Measurements from ENCODE around the gene TP53I13. TPM values are rescaled to one million over a fixed set of nuclear protein-coding genes. Genes with fewer than 3 reads are reported as not detected.

The TP53I13 gene
- total RNA-seq, 1 experiment from 2014 or later: 43.8 TPM

DNA sequence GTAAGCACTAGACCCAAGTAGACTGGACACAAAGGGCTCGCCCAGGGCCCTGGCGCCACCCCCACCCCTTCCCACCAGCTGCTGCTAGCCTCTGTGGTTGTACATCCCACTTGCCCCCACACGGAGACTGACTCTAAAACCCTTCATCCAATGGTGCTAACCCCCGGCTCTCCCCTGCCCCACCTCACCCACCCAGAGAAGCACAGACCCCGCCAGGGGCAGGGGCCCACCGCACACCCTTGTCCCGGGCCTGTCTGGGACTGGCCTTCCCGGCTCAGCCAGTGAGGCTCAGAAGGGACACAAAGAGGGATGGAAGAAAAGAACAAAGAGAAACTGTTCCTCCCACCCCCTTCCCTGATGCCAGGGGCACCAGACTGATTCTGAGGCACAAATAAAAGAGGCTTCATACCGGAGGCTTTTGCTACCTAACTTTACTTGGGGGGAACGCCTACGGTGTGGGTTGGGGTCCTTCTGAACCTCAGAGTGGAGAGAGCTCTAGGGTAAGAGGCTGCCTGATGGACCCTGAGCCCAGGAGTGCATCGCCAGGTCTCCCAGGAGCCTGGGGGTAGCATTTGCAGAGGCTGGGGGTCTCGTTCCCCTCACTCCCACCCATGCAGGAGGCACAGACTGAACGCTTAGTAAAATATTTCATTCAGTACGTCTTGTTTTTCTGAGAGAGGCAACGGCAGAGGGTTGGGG, 46.0 kb downstream of the TP53I13 start:
- H3K9me3 ChIP-seq (ENCODE audit: low read length): no peaks in the 10 kb centered on the region
- H3K36me3 ChIP-seq (ENCODE audit: insufficient read depth, low read length): no peaks in the 10 kb centered on the region
- DNase-seq: no peak
- no peak overlapping the region for H3K27ac ChIP-seq (ENCODE audit: low read length)
- H4K20me1 ChIP-seq (ENCODE audit: insufficient read depth, low read depth, low read length): peaks cover 11% of the 10 kb centered on the region; the same call in 1 of the 2 replicates
- no peaks in the 10 kb centered on the region for H3K79me2 ChIP-seq (ENCODE audit: low read length)
- H3K4me2 ChIP-seq (ENCODE audit: low read depth, low read length, poor library complexity, severe bottlenecking): peak overlapping the region; percentile 56
- H3K4me1 ChIP-seq (ENCODE audit: low read length): peaks cover 33% of the 10 kb centered on the region
- no peak overlapping the region for H2AFZ ChIP-seq (ENCODE audit: low read length)
- no peaks in the 10 kb centered on the region for H3K27me3 ChIP-seq (ENCODE audit: low read length)
- H3K9me2 ChIP-seq (replicated peaks; ENCODE audit: insufficient read depth, low read length): no peaks in the 10 kb centered on the region
- no peak overlapping the region for H3K9ac ChIP-seq (ENCODE audit: low read length)
- H3K4me3 ChIP-seq (ENCODE audit: low read length): no peak overlapping the region

DNA sequence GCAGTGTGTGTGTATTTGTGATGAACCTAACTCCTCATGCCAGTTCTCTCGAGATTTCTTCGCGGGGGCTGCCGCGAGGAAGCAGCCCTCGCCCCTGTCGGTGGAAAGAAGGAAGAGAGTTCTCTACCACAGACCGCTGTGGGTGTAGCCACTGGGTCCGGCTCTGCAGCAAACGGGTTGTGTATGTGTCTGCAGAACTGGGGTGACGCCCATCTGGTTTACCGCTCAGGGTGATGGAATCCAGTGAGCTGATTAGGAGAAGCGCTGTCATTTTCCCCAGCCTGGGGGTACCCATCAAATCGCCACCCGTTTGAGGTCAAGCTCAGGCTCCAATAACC, 46.5 kb downstream of the TP53I13 start:
- peaks cover 33% of the 10 kb centered on the region for H3K4me1 ChIP-seq (ENCODE audit: low read length)
- H2AFZ ChIP-seq (ENCODE audit: low read length): no peak overlapping the region
- H3K27ac ChIP-seq (ENCODE audit: low read length): no peak overlapping the region
- peak; percentile 59 for DNase-seq
- H3K4me3 ChIP-seq (ENCODE audit: low read length): peak overlapping the region; percentile 39; the same call in 1 of the 2 replicates
- no peaks in the 10 kb centered on the region for H3K9me3 ChIP-seq (ENCODE audit: low read length)
- peak overlapping the region; percentile 34 for H3K9ac ChIP-seq (ENCODE audit: low read length)
- no peaks in the 10 kb centered on the region for H3K36me3 ChIP-seq (ENCODE audit: insufficient read depth, low read length)
- no peaks in the 10 kb centered on the region for H3K9me2 ChIP-seq (replicated peaks; ENCODE audit: insufficient read depth, low read length)
- no peaks in the 10 kb centered on the region for H3K27me3 ChIP-seq (ENCODE audit: low read length)
- peak overlapping the region; percentile 56 for H3K4me2 ChIP-seq (ENCODE audit: low read depth, low read length, poor library complexity, severe bottlenecking)
- no peaks in the 10 kb centered on the region for H3K79me2 ChIP-seq (ENCODE audit: low read length)
- peaks cover 11% of the 10 kb centered on the region; the same call in 1 of the 2 replicates for H4K20me1 ChIP-seq (ENCODE audit: insufficient read depth, low read depth, low read length)

DNA sequence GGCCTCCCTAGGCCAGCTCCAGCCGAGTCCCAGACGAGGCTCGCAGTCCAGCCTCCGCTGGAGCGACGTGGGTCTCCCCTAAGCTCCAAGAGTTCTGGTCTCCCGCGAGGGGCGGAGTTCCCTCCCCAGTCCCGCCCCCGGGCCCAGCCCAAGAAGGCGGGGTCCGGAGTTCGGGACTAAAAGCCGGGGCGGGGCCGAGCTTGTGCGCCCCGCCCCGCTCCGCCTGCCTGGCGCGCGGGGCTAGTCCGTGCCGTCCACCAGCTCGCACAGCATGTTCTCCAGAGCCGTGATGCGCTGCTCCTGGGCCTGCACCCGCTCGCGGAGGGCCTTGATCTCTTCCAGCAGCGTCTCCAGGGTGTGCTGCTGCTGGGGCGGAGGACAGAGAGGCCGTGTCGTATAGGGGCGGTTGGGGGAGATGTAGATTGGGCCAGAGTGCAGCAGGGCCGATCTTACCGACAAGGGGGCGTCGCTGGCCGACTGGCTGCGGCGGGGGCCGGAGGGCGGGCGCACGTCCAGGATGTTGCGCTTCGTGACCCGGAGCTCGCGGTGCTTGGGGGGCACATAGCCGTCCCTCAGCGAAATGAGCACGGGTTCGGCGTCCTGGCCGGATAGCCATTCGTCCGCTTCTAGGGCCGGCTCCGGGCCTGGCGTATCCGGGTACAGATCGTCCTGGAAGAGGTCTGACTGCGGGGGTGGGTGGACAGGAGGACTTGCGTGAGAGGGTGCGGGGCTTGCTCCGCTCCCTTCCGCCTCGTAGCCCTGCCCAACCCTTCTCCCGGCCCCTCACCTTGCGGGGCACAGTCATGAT, 47.2 kb downstream of the TP53I13 start:
- peak; percentile 94 for DNase-seq
- no peaks in the 10 kb centered on the region for H3K79me2 ChIP-seq (ENCODE audit: low read length)
- peak overlapping the region; percentile 56 for H3K4me2 ChIP-seq (ENCODE audit: low read depth, low read length, poor library complexity, severe bottlenecking)
- no peaks in the 10 kb centered on the region for H3K36me3 ChIP-seq (ENCODE audit: insufficient read depth, low read length)
- H3K27me3 ChIP-seq (ENCODE audit: low read length): no peaks in the 10 kb centered on the region
- H3K9me2 ChIP-seq (replicated peaks; ENCODE audit: insufficient read depth, low read length): no peaks in the 10 kb centered on the region
- H4K20me1 ChIP-seq (ENCODE audit: insufficient read depth, low read depth, low read length): peaks cover 11% of the 10 kb centered on the region; the same call in 1 of the 2 replicates
- H2AFZ ChIP-seq (ENCODE audit: low read length): no peak overlapping the region
- peaks cover 33% of the 10 kb centered on the region for H3K4me1 ChIP-seq (ENCODE audit: low read length)
- H3K4me3 ChIP-seq (ENCODE audit: low read length): peak overlapping the region; percentile 48
- peak overlapping the region; percentile 41 for H3K9ac ChIP-seq (ENCODE audit: low read length)
- H3K27ac ChIP-seq (ENCODE audit: low read length): no peak overlapping the region
- no peaks in the 10 kb centered on the region for H3K9me3 ChIP-seq (ENCODE audit: low read length)

DNA sequence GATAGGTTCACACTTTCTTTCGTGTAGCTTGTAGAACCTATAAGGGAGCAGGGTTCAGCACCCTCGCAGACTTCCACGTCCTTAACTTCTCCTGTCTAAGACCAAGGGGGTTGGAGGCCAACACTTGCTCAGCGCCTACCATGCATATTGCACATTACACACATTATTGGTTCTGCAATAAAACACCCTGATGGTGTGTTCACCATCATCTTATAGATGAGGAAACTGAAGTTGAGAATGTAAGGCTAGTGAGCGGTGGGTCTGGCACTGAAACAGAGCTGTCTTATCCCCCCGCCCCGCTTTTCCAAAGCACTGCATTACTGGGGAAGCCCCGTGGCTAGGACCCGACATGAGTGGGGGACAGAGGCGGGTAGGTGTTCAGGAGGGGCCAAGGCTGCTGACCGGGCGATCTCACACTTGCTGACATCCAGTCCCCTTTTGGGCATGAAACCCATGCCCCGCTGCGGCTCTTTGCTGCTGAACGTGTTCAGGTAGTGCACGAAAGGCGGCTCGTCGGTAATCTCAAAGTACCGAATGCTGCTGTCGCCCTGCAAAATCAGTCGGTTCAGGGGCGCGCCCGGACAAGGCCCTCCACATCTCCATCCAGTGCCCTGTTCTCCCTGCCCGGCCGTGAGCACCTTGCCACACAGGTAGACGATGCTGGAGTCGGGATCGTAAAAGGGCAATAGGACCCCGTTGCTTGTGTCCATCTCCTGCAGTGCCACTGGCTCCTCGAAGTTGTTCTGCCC, 48.0 kb downstream of the TP53I13 start:
- Histone ChIP-seq H3K36me3 (ENCODE audit: insufficient read depth, low read length) (no peaks in the 10 kb centered on the region), H3K27me3 (ENCODE audit: low read length) (no peaks in the 10 kb centered on the region), H3K9ac (ENCODE audit: low read length) (no peak overlapping the region), H3K4me2 (ENCODE audit: low read depth, low read length, poor library complexity, severe bottlenecking) (peak overlapping the region; percentile 97), H3K4me3 (ENCODE audit: low read length) (peak overlapping the region; percentile 77; the same call in 1 of the 2 replicates), H3K79me2 (ENCODE audit: low read length) (no peaks in the 10 kb centered on the region), H3K9me3 (ENCODE audit: low read length) (no peaks in the 10 kb centered on the region), H3K9me2 (replicated peaks; ENCODE audit: insufficient read depth, low read length) (no peaks in the 10 kb centered on the region), H3K27ac (ENCODE audit: low read length) (no peak overlapping the region), H3K4me1 (ENCODE audit: low read length) (peaks cover 33% of the 10 kb centered on the region), H4K20me1 (ENCODE audit: insufficient read depth, low read depth, low read length) (peaks cover 11% of the 10 kb centered on the region; the same call in 1 of the 2 replicates), H2AFZ (ENCODE audit: low read length) (no peak overlapping the region)
- no peak for DNase-seq

DNA sequence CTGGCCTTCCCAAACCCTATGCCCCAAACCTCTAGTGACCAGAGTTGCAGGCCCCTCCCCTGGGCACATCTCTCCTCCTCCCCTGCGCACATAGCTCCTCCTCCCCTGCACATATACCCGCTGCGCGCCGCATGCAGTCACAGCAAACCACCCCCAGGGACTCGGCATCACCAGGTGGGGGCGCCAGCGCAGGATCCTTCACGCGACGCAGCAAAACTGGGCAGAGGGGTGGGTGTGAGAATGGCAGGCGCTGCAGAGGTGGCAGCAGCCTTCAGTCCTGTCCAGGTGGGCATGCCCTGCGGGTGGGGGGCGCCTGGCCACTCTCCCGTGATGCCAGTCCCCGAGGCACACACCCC, 48.6 kb downstream of the TP53I13 start:
- peak overlapping the region; percentile 65; the same call in 1 of the 2 replicates for H2AFZ ChIP-seq (ENCODE audit: low read length)
- H3K36me3 ChIP-seq (ENCODE audit: insufficient read depth, low read length): no peaks in the 10 kb centered on the region
- peaks cover 11% of the 10 kb centered on the region; the same call in 1 of the 2 replicates for H4K20me1 ChIP-seq (ENCODE audit: insufficient read depth, low read depth, low read length)
- H3K4me2 ChIP-seq (ENCODE audit: low read depth, low read length, poor library complexity, severe bottlenecking): peak overlapping the region; percentile 97
- no peaks in the 10 kb centered on the region for H3K79me2 ChIP-seq (ENCODE audit: low read length)
- peak; percentile 98 for DNase-seq
- peak overlapping the region; percentile 58 for H3K27ac ChIP-seq (ENCODE audit: low read length)
- H3K27me3 ChIP-seq (ENCODE audit: low read length): no peaks in the 10 kb centered on the region
- H3K9me2 ChIP-seq (replicated peaks; ENCODE audit: insufficient read depth, low read length): no peaks in the 10 kb centered on the region
- peak overlapping the region; percentile 77 for H3K4me3 ChIP-seq (ENCODE audit: low read length)
- no peaks in the 10 kb centered on the region for H3K9me3 ChIP-seq (ENCODE audit: low read length)
- peaks cover 33% of the 10 kb centered on the region for H3K4me1 ChIP-seq (ENCODE audit: low read length)
- H3K9ac ChIP-seq (ENCODE audit: low read length): peak overlapping the region; percentile 79

DNA sequence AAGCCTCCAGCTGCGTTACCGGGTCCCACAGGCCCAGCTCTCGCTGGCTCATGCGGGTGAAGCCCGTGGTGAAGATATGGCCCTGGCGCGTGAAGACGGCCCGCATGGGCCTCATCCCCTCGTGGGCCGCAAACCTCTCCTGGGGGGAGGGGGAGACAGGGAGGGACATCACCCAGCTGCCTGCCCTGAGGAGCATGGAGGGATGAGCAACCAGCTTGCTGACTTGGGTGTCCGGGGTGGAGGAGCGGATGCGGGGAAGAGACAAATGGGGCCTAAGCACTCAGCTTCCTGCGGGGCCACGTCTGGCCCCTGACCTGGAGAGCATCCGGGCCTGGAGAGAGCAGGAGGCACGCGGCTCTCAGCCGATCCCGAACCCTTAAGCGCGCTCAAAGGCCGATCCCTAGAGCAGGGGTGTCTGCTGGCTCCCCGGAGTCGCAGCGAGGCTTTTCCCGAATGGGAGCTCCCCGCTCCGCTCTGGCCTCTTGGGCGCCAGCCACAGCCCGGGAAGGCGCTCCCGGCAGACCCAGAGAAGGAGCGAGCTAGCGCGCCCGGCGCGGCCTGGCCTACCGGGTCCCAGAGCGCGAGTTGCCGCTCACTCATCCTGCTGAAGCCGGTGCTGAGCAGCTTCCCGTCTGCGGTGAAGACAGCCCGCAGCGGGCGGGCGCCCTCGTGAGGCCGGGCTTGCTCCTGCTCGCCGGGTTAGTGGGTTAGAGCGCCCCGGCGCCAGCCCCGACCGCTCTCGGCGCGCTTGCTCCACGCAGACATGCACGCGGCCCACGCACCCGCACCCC, 49.2 kb downstream of the TP53I13 start:
- H3K79me2 ChIP-seq (ENCODE audit: low read length): no peaks in the 10 kb centered on the region
- no peaks in the 10 kb centered on the region for H3K27me3 ChIP-seq (ENCODE audit: low read length)
- H3K4me2 ChIP-seq (ENCODE audit: low read depth, low read length, poor library complexity, severe bottlenecking): peak overlapping the region; percentile 97
- peak; percentile 95 for DNase-seq
- peak overlapping the region; percentile 77 for H3K4me3 ChIP-seq (ENCODE audit: low read length)
- peak overlapping the region; percentile 65; the same call in 1 of the 2 replicates for H2AFZ ChIP-seq (ENCODE audit: low read length)
- no peaks in the 10 kb centered on the region for H3K9me2 ChIP-seq (replicated peaks; ENCODE audit: insufficient read depth, low read length)
- H3K9ac ChIP-seq (ENCODE audit: low read length): peak overlapping the region; percentile 79
- H3K36me3 ChIP-seq (ENCODE audit: insufficient read depth, low read length): no peaks in the 10 kb centered on the region
- peaks cover 33% of the 10 kb centered on the region for H3K4me1 ChIP-seq (ENCODE audit: low read length)
- no peaks in the 10 kb centered on the region for H3K9me3 ChIP-seq (ENCODE audit: low read length)
- peak overlapping the region; percentile 58 for H3K27ac ChIP-seq (ENCODE audit: low read length)
- peaks cover 11% of the 10 kb centered on the region; the same call in 1 of the 2 replicates for H4K20me1 ChIP-seq (ENCODE audit: insufficient read depth, low read depth, low read length)

DNA sequence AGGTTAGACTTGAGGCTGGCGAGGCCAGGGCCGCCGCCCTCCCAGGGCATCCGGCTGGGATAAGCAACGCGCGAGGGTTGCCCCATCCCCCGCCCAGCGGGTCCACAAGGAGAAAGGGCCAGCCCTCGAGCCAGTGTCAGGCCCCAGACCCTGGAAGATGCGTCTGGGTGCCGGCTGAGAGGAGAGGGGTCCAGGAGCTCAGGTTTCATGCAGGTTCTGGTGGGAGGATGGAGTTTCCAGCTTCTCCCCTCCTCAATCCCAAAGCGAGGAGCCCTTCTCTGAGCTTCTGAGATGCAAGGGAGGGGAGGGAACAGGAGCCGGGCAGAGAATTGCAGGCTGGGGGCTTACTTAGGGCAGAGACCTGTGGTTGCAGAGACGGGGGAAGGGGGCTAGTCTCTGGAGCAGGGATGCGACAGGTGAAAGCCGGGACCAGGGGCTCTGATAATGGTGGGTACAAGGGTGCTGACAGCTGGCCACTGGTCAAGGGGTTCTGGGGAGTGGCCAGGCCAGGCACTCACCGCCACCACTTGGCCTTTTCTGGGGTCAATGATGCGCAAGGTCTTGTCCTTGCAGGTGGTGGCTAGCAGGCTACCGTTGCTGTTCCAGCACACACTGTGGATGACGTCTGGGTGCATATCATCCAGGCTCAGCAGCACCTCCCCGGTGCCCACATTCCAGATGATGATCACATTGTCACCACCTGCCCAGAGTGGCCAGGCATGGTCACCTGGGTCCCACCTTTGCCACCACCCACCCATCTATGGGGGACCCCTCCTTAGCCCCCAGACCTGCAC, 50.0 kb downstream of the TP53I13 start:
- DNase-seq: no peak
- Histone ChIP-seq H3K36me3 (ENCODE audit: insufficient read depth, low read length) (no peaks in the 10 kb centered on the region), H3K4me3 (ENCODE audit: low read length) (peak overlapping the region; percentile 77), H3K9me3 (ENCODE audit: low read length) (no peaks in the 10 kb centered on the region), H2AFZ (ENCODE audit: low read length) (0 out of 2 replicates have a peak overlapping the region, but pooled peaks have one; percentile 59), H3K79me2 (ENCODE audit: low read length) (no peaks in the 10 kb centered on the region), H3K4me2 (ENCODE audit: low read depth, low read length, poor library complexity, severe bottlenecking) (peak overlapping the region; percentile 97), H3K27me3 (ENCODE audit: low read length) (no peaks in the 10 kb centered on the region), H3K9ac (ENCODE audit: low read length) (peak overlapping the region; percentile 79), H3K27ac (ENCODE audit: low read length) (no peak overlapping the region), H4K20me1 (ENCODE audit: insufficient read depth, low read depth, low read length) (peaks cover 11% of the 10 kb centered on the region; the same call in 1 of the 2 replicates), H3K4me1 (ENCODE audit: low read length) (peaks cover 33% of the 10 kb centered on the region), H3K9me2 (replicated peaks; ENCODE audit: insufficient read depth, low read length) (no peaks in the 10 kb centered on the region)

Data from Karpas-422 (cell line).